ENCODE results near the gene MCOLN2. TPM values are rescaled to one million over a fixed set of nuclear protein-coding genes. Genes with fewer than 3 reads are reported as not detected.
A peak's percentile ranks its signal among the peaks of the same experiment; 100 is the strongest.

Gene MCOLN2
- polyA plus RNA-seq, 4 donors, result 0.67 to 2.5 (median 1.2) TPM

- H3K27me3 ChIP-seq (ENCODE audit: control insufficient read depth in 3 of 3, insufficient read depth in 3 of 3, low read length in 3 of 3), result peaks cover 0 to 24% (median 19%) of the 10 kb centered on the region in 3 donors
- peaks cover 0 to 8% (median 0%) of the 10 kb centered on the region in 3 donors for H3K4me1 ChIP-seq (ENCODE audit: control insufficient read depth in 3 of 3, insufficient read depth in 2 of 3, low read depth in 1 of 3, low read length in 2 of 3)
- WGBS, 3 donors, result 91 to 98% (median 92%) methylated on average over 2 of the region's 2 CpGs
- H3K9me3 ChIP-seq (ENCODE audit: control insufficient read depth in 2 of 2, insufficient read depth in 1 of 2, low read depth in 1 of 2, low read length in 1 of 2), result no peaks in the 10 kb centered on the region
- no peak overlapping the region for H3K4me3 ChIP-seq (ENCODE audit: low read depth in 1 of 3, low read length in 3 of 3)
- DNase-seq, result no peak
- FAIRE-seq, result no peak
- H3K36me3 ChIP-seq (ENCODE audit: control insufficient read depth in 3 of 3, insufficient read depth in 2 of 3, low read depth in 1 of 3, low read length in 3 of 3), result no peaks in the 10 kb centered on the region
- no peak overlapping the region for H3K27ac ChIP-seq (ENCODE audit: low read depth in 1 of 3, low read length in 2 of 3)
Observed at GRCh38 chr1:84890566-84890965, 106.3 kb downstream of the MCOLN2 start.

- 61 to 67% (median 66%) methylated on average over 5 of the region's 5 CpGs for WGBS, 3 donors
- peaks cover 0 to 8% (median 0%) of the 10 kb centered on the region in 3 donors for H3K4me1 ChIP-seq (ENCODE audit: control insufficient read depth in 3 of 3, insufficient read depth in 2 of 3, low read depth in 1 of 3, low read length in 2 of 3)
- H3K4me3 ChIP-seq (ENCODE audit: low read depth in 1 of 3, low read length in 3 of 3), result no peak overlapping the region
Observed at GRCh38 chr1:84889437-84889836, 107.5 kb downstream of the MCOLN2 start.

DNA sequence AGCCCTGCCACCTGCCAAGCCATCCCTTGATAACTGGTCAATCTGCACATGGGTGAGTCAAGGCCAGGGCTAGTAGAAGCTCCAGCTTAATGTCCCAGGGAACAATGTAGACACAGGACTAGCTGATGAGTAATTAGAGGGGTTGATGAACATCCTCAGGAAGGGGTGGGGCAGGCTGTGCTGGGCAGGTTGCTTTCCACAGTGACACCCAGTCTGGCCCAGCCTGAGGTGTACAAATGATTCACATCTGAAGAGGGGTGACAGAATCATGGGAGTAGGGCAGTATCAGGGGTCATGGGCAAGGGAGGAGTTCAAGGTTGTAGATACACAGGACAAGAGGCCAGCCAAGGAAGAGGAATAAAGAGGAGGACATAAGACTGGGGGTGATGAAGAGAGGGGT is 108.2 kb downstream of the MCOLN2 start:
- no peaks in the 10 kb centered on the region for H3K36me3 ChIP-seq (ENCODE audit: control insufficient read depth in 3 of 3, insufficient read depth in 2 of 3, low read depth in 1 of 3, low read length in 3 of 3)
- H3K27ac ChIP-seq (ENCODE audit: low read depth in 1 of 3, low read length in 2 of 3), result no peak overlapping the region
- no peak for DNase-seq
- no peak for FAIRE-seq
- peaks cover 0 to 16% (median 15%) of the 10 kb centered on the region in 3 donors for H3K27me3 ChIP-seq (ENCODE audit: control insufficient read depth in 3 of 3, insufficient read depth in 3 of 3, low read length in 3 of 3)
- peaks cover 0 to 8% (median 0%) of the 10 kb centered on the region in 3 donors for H3K4me1 ChIP-seq (ENCODE audit: control insufficient read depth in 3 of 3, insufficient read depth in 2 of 3, low read depth in 1 of 3, low read length in 2 of 3)
- H3K9me3 ChIP-seq (ENCODE audit: control insufficient read depth in 2 of 2, insufficient read depth in 1 of 2, low read depth in 1 of 2, low read length in 1 of 2), result no peaks in the 10 kb centered on the region
- H3K4me3 ChIP-seq (ENCODE audit: low read depth in 1 of 3, low read length in 3 of 3), result no peak overlapping the region

More at GRCh38 chr1:84889437-84889836, 107.5 kb downstream of the MCOLN2 start:
- Histone ChIP-seq H3K9me3 (ENCODE audit: control insufficient read depth in 2 of 2, insufficient read depth in 1 of 2, low read depth in 1 of 2, low read length in 1 of 2) (no peaks in the 10 kb centered on the region), H3K27ac (ENCODE audit: low read depth in 1 of 3, low read length in 2 of 3) (no peak overlapping the region), H3K36me3 (ENCODE audit: control insufficient read depth in 3 of 3, insufficient read depth in 2 of 3, low read depth in 1 of 3, low read length in 3 of 3) (no peaks in the 10 kb centered on the region), H3K27me3 (ENCODE audit: control insufficient read depth in 3 of 3, insufficient read depth in 3 of 3, low read length in 3 of 3) (peaks cover 0 to 21% (median 19%) of the 10 kb centered on the region in 3 donors)
- FAIRE-seq, result no peak
- DNase-seq, result peak in 1 of 2 donors; percentile 30

DNA sequence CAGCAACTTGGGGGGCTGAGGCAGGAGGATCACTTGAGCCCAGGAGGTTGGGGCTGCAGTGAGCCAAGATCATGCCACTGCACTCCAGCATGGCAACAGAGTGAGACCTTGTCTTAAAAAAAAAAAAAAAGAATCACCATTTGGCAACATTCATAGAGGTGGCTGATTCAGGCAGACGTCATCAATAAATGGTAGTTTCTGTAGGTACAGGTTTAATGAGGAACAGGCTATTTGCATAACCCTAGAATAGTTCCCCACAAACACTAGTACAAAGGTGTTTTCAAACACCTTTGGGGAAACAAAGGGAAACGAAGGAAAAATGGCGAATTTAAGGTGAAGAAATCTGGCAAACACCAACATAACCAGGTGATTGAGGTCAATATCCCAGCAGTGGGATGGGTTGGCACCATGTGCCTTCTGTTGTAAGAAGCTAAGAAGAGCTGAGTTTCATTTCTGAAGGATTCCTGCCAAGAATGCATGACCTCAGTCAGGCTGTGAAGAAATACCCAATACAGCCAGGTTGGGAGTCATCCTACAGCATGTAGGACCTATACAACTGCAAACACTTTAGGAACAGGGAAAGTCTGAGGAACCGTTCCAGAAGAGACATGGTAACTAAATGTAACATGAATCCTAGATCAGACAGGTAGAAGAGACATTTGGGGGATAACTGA is 109.5 kb downstream of the MCOLN2 start:
- no peak for FAIRE-seq
- no peak for DNase-seq
- no peak overlapping the region for H3K27ac ChIP-seq (ENCODE audit: low read depth in 1 of 3, low read length in 2 of 3)
- H3K4me1 ChIP-seq (ENCODE audit: control insufficient read depth in 3 of 3, insufficient read depth in 2 of 3, low read depth in 1 of 3, low read length in 2 of 3), result peaks cover 0 to 2% (median 0%) of the 10 kb centered on the region in 3 donors
- 82 to 89% (median 84%) methylated on average over 4 of the region's 4 CpGs for WGBS, 3 donors
- H3K9me3 ChIP-seq (ENCODE audit: control insufficient read depth in 2 of 2, insufficient read depth in 1 of 2, low read depth in 1 of 2, low read length in 1 of 2), result no peaks in the 10 kb centered on the region
- H3K4me3 ChIP-seq (ENCODE audit: low read depth in 1 of 3, low read length in 3 of 3), result no peak overlapping the region
- H3K27me3 ChIP-seq (ENCODE audit: control insufficient read depth in 3 of 3, insufficient read depth in 3 of 3, low read length in 3 of 3), result peaks cover 0 to 6% (median 3%) of the 10 kb centered on the region in 3 donors
- H3K36me3 ChIP-seq (ENCODE audit: control insufficient read depth in 3 of 3, insufficient read depth in 2 of 3, low read depth in 1 of 3, low read length in 3 of 3), result no peaks in the 10 kb centered on the region

DNA sequence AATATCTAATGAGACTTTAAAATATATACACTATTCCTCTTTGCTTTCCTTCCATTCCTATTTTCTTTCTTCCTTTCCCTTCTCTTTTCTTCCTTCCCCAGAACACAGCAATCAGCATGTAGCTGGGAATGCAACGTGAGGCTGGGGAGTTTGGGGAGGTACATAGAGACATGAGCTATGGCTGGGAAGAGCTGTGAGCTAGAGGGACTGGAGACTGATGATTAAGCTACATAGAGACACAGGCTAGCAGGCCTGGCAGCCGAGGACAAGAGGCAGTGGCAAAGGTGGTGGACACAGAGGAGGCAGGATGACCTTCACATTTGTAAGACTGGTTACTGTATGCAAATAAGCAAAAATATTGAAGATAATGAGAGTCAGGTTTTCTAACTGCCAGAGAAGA is 111.4 kb downstream of the MCOLN2 start:
- no peak for DNase-seq
- FAIRE-seq, result no peak
- 53 to 65% (median 59%) methylated on average over 2 of the region's 2 CpGs for WGBS, 3 donors

DNA sequence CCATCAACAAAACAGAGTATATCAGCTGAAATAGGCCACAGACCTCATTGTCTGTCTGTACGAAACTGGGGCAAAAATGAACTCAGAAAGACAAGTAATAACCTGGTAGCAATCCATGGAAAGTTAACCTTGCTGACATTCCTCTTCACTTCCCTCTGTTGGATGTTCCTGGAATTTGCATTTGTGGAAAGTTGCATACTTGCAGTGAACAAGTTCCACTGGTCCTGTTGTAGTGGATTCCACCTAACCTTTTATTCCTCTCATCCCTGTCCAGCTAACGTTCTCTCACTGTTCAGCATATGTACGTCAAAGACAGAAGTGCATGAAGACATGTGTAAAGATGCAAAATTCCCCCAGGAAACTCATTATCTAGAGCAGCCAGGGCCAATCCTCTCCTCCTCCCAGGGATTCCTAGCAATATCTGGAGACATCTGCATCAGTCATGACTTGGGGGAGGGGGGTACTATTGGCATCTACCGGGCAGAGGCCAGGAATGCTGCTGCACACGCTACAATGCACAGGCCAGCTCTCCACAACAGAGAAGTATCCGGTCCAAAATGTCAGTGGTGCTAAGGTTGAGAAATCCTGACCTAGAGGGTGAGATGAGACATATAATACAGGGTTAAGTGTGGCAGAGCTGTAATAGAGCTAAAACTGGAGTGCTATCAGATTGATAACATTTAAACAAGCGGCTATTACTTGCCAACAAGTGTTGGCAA is 112.1 kb downstream of the MCOLN2 start:
- H3K4me3 ChIP-seq (ENCODE audit: low read depth in 1 of 3, low read length in 3 of 3), result no peak overlapping the region
- no peak overlapping the region for H3K27ac ChIP-seq (ENCODE audit: low read depth in 1 of 3, low read length in 2 of 3)
- no peak for FAIRE-seq
- no peaks in the 10 kb centered on the region for H3K9me3 ChIP-seq (ENCODE audit: control insufficient read depth in 2 of 2, insufficient read depth in 1 of 2, low read depth in 1 of 2, low read length in 1 of 2)
- 55 to 85% (median 71%) methylated on average over 7 of the region's 7 CpGs for WGBS, 3 donors
- DNase-seq, result no peak
- H3K4me1 ChIP-seq (ENCODE audit: control insufficient read depth in 3 of 3, insufficient read depth in 2 of 3, low read depth in 1 of 3, low read length in 2 of 3), result no peaks in the 10 kb centered on the region
- H3K36me3 ChIP-seq (ENCODE audit: control insufficient read depth in 3 of 3, insufficient read depth in 2 of 3, low read depth in 1 of 3, low read length in 3 of 3), result no peaks in the 10 kb centered on the region
- no peaks in the 10 kb centered on the region for H3K27me3 ChIP-seq (ENCODE audit: control insufficient read depth in 3 of 3, insufficient read depth in 3 of 3, low read length in 3 of 3)

More for the DNA sequence above, 111.4 kb downstream of the MCOLN2 start:
- Histone ChIP-seq H3K4me3 (ENCODE audit: low read depth in 1 of 3, low read length in 3 of 3) (no peak overlapping the region), H3K9me3 (ENCODE audit: control insufficient read depth in 2 of 2, insufficient read depth in 1 of 2, low read depth in 1 of 2, low read length in 1 of 2) (no peaks in the 10 kb centered on the region), H3K36me3 (ENCODE audit: control insufficient read depth in 3 of 3, insufficient read depth in 2 of 3, low read depth in 1 of 3, low read length in 3 of 3) (no peaks in the 10 kb centered on the region), H3K27me3 (ENCODE audit: control insufficient read depth in 3 of 3, insufficient read depth in 3 of 3, low read length in 3 of 3) (no peaks in the 10 kb centered on the region), H3K4me1 (ENCODE audit: control insufficient read depth in 3 of 3, insufficient read depth in 2 of 3, low read depth in 1 of 3, low read length in 2 of 3) (no peaks in the 10 kb centered on the region), H3K27ac (ENCODE audit: low read depth in 1 of 3, low read length in 2 of 3) (no peak overlapping the region)

GRCh38 chr1:84883286-84883685 is 113.6 kb downstream of the MCOLN2 start:
- DNase-seq (no peak), FAIRE-seq (no peak)
- H3K36me3 ChIP-seq (ENCODE audit: control insufficient read depth in 3 of 3, insufficient read depth in 2 of 3, low read depth in 1 of 3, low read length in 3 of 3), result no peaks in the 10 kb centered on the region
- H3K27ac ChIP-seq (ENCODE audit: low read depth in 1 of 3, low read length in 2 of 3), result no peak overlapping the region
- no peak overlapping the region for H3K4me3 ChIP-seq (ENCODE audit: low read depth in 1 of 3, low read length in 3 of 3)
- no peaks in the 10 kb centered on the region for H3K4me1 ChIP-seq (ENCODE audit: control insufficient read depth in 3 of 3, insufficient read depth in 2 of 3, low read depth in 1 of 3, low read length in 2 of 3)
- peaks cover 0 to 2% (median 0%) of the 10 kb centered on the region in 3 donors for H3K27me3 ChIP-seq (ENCODE audit: control insufficient read depth in 3 of 3, insufficient read depth in 3 of 3, low read length in 3 of 3)
- H3K9me3 ChIP-seq (ENCODE audit: control insufficient read depth in 2 of 2, insufficient read depth in 1 of 2, low read depth in 1 of 2, low read length in 1 of 2), result no peaks in the 10 kb centered on the region

- FAIRE-seq (no peak), DNase-seq (no peak)
- no peak overlapping the region for H3K4me3 ChIP-seq (ENCODE audit: low read depth in 1 of 3, low read length in 3 of 3)
- H3K9me3 ChIP-seq (ENCODE audit: control insufficient read depth in 2 of 2, insufficient read depth in 1 of 2, low read depth in 1 of 2, low read length in 1 of 2), result no peaks in the 10 kb centered on the region
- H3K27me3 ChIP-seq (ENCODE audit: control insufficient read depth in 3 of 3, insufficient read depth in 3 of 3, low read length in 3 of 3), result peaks cover 0 to 2% (median 0%) of the 10 kb centered on the region in 3 donors
- no peaks in the 10 kb centered on the region for H3K36me3 ChIP-seq (ENCODE audit: control insufficient read depth in 3 of 3, insufficient read depth in 2 of 3, low read depth in 1 of 3, low read length in 3 of 3)
- no peaks in the 10 kb centered on the region for H3K4me1 ChIP-seq (ENCODE audit: control insufficient read depth in 3 of 3, insufficient read depth in 2 of 3, low read depth in 1 of 3, low read length in 2 of 3)
- no peak overlapping the region for H3K27ac ChIP-seq (ENCODE audit: low read depth in 1 of 3, low read length in 2 of 3)
- 80 to 81% (median 80%) methylated on average over 4 of the region's 4 CpGs for WGBS, 3 donors
Observed at GRCh38 chr1:84877592-84877991, 119.3 kb downstream of the MCOLN2 start.

All from small intestine (tissue), 7 donors.